Measurements from ENCODE around the gene PI3.
A peak's percentile ranks its signal among the peaks of the same experiment; 100 is the strongest.
"Not testable (repeated sequence)": the region's sequence is repeated elsewhere in the genome, so short reads cannot be mapped to it uniquely, and the experiment has no call there.

Gene PI3, protein sequence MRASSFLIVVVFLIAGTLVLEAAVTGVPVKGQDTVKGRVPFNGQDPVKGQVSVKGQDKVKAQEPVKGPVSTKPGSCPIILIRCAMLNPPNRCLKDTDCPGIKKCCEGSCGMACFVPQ

DNA sequence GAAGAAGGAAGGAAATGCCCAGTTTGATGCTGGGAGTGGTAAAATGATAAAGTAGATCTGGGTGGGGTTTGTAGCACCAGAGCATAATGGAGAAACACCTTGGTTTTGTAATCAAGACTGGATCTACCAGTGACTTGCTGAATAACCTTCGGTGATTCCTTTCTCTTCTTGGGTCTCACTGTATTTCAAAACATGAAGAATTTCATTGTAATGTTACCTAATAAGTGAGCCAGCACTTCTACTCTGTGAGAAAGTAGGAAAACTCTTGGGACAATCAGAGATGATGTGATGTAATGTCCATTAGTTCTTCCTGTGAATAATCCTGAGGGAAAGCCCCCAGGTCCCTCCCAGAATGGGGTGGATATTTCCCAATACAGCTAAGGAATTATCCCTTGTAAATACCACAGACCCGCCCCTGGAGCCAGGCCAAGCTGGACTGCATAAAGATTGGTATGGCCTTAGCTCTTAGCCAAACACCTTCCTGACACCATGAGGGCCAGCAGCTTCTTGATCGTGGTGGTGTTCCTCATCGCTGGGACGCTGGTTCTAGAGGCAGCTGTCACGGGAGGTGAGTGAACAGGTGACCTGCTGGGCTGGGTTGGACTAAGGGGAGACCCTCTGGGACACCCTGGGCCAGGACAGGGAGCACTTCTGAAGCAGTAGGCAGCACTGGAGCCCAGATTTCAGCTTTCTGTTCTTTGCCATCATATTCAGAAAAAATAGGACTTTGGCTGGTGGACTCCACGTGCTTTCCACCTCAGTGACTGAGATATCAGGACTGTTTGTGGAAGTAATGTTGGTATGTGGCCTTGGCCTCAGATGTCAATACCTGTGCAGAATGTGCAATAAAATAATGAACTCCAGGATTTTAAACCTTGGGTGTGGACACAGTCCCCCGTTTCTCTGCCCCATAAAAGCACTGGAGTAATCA lies at the start of gene PI3:
PI3 (plus strand) TSS at position 469 of the 931 bp plus-strand sequence; CDS start at position 490, 21 bp downstream.
- Mint-ChIP-seq H3K27me3 (peaks cover 34% of the 10 kb centered on the region), H3K27ac (no peak within 1 kb of the TSS), H3K36me3 (ENCODE audit: low read depth) (no peaks in the 10 kb centered on the region), H3K9me3 (peaks cover 4% of the 10 kb centered on the region), H3K4me1 (ENCODE audit: low read depth) (no peaks in the 10 kb centered on the region), H3K4me3 (no peak within 1 kb of the TSS)
- no peak for DNase-seq

DNA sequence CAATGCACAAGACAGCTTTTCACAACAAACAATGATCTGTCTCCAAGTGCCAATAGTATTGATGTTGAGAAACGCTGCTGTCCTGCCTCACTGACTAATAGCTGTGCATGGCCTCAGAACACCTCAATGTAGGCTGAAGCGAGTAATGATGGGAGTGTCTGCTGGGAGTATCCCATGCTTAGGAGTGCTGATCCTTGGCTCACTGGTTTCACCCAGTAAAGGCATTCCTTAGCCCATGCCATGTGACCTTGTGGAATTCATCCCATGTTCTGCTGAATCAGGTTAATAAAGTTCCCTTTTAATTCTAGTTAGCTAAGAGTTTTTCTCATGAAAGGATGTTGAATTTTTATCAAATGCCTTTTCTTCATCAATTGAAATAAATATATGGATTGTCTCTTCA lies 46.6 kb upstream of the PI3 start:
- Mint-ChIP-seq H3K9me3 (no peaks in the 10 kb centered on the region), H3K27me3 (peaks cover 38% of the 10 kb centered on the region), H3K27ac (no peak overlapping the region), H3K36me3 (ENCODE audit: low read depth) (no peaks in the 10 kb centered on the region), H3K4me1 (ENCODE audit: low read depth) (no peaks in the 10 kb centered on the region), H3K4me3 (no peak overlapping the region)
- DNase-seq, result no peak

DNA sequence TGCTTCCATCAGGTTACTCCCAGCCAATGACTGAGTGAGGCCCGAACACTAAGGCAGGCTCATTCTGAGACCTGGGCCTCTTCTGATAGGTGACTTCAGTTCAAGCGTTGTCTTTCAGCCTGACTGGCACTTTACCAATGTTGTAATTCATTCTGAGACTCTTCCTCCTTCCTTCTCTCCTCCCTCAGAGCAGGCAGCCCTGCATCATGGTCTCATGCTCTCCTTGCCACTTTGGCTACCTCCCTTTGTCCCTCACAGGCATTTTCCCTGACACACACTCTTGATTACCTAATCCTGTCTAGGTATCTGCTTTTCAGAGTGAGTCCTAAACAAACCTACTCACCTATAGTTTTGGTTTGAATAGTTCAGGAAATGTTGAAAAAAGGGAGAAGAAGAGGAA lies 37.8 kb upstream of the PI3 start:
- H3K9me3 Mint-ChIP-seq, result no peaks in the 10 kb centered on the region
- H3K27ac Mint-ChIP-seq, result no peak overlapping the region
- no peak for DNase-seq
- peaks cover 16% of the 10 kb centered on the region for H3K27me3 Mint-ChIP-seq
- no peaks in the 10 kb centered on the region for H3K4me1 Mint-ChIP-seq (ENCODE audit: low read depth)
- no peak overlapping the region for H3K4me3 Mint-ChIP-seq
- no peaks in the 10 kb centered on the region for H3K36me3 Mint-ChIP-seq (ENCODE audit: low read depth)

- peak; percentile 73 for DNase-seq
- Mint-ChIP-seq H3K4me3 (no peak overlapping the region), H3K27ac (no peak overlapping the region), H3K9me3 (no peaks in the 10 kb centered on the region), H3K27me3 (peaks cover 11% of the 10 kb centered on the region), H3K4me1 (ENCODE audit: low read depth) (no peaks in the 10 kb centered on the region), H3K36me3 (ENCODE audit: low read depth) (no peaks in the 10 kb centered on the region)
These were observed 36.0 kb upstream of the PI3 start for GRCh38 chr20:45138561-45139300.

DNA sequence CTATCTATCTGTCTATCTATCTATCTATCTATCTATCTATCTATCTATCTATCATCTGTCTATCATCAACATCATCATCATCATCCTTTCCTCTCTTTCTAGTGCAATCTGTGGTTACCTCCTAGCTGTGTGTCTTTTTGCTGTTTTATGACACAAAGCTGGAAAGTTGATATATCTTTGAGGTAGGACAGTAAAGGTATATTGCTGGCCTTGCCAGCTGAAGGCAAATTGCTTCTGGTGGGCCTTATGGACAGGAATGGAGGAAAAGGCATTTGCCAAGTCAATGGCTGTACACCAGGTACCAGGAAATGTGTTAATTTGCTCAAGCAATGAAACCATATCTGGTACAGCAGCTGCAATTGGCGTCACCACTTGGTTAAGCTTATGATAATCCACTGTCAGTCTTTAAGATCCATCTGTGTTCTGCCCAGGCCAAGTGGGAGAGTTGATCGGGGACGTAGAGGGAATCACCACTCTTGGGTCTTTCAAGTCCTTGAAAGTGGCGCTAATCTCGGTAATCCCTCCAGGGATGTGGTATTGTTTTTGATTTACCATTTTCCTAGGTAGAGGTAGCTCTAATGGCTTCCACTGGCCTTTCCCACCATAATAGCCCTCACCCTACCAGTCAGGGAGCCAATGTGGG lies 34.8 kb upstream of the PI3 start:
- H3K27me3 Mint-ChIP-seq, result peaks cover 10% of the 10 kb centered on the region
- H3K4me3 Mint-ChIP-seq; DNase-seq; H3K27ac Mint-ChIP-seq; H3K9me3 Mint-ChIP-seq; H3K36me3 Mint-ChIP-seq (ENCODE audit: low read depth); H3K4me1 Mint-ChIP-seq (ENCODE audit: low read depth): not testable (repeated sequence)

- no peaks in the 10 kb centered on the region for H3K36me3 Mint-ChIP-seq (ENCODE audit: low read depth)
- no peak for DNase-seq
- no peaks in the 10 kb centered on the region for H3K4me1 Mint-ChIP-seq (ENCODE audit: low read depth)
- H3K27ac Mint-ChIP-seq, result no peak overlapping the region
- peaks cover 13% of the 10 kb centered on the region for H3K27me3 Mint-ChIP-seq
- H3K9me3 Mint-ChIP-seq, result no peaks in the 10 kb centered on the region
- no peak overlapping the region for H3K4me3 Mint-ChIP-seq
These were observed 33.9 kb upstream of the PI3 start for GRCh38 chr20:45140836-45141235.

GRCh38 chr20:45149062-45149461 lies 25.6 kb upstream of the PI3 start:
- H3K36me3 Mint-ChIP-seq (ENCODE audit: low read depth), result no peaks in the 10 kb centered on the region
- H3K27ac Mint-ChIP-seq, result no peak overlapping the region
- H3K4me3 Mint-ChIP-seq, result no peak overlapping the region
- no peaks in the 10 kb centered on the region for H3K9me3 Mint-ChIP-seq
- DNase-seq, result no peak
- peaks cover 42% of the 10 kb centered on the region for H3K27me3 Mint-ChIP-seq
- no peaks in the 10 kb centered on the region for H3K4me1 Mint-ChIP-seq (ENCODE audit: low read depth)

DNA sequence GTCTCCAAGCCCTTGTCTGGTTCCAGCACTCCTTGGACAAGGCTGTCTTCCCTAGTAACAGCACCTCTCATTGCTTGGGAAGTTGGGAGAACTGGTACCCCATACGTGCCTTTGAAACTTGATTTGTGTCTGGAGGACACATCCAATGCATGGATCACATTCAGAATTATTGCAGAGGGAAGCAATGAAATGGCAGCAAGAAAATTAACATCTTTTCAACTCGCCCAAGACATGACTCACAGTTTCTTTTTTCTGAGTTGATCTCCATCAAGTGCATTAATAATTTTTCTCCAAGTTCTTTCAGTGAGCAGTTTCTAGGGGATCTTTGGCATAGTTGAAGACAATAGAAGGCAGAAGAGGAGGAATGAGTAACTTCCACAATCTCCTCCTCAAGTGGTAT lies 22.3 kb upstream of the PI3 start:
- H3K27ac Mint-ChIP-seq, result no peak overlapping the region
- no peak overlapping the region for H3K4me3 Mint-ChIP-seq
- H3K4me1 Mint-ChIP-seq (ENCODE audit: low read depth), result no peaks in the 10 kb centered on the region
- no peaks in the 10 kb centered on the region for H3K36me3 Mint-ChIP-seq (ENCODE audit: low read depth)
- no peak for DNase-seq
- peaks cover 54% of the 10 kb centered on the region for H3K27me3 Mint-ChIP-seq
- peaks cover 5% of the 10 kb centered on the region for H3K9me3 Mint-ChIP-seq

- peaks cover 57% of the 10 kb centered on the region for H3K27me3 Mint-ChIP-seq
- H3K9me3 Mint-ChIP-seq, result peaks cover 6% of the 10 kb centered on the region
- H3K27ac Mint-ChIP-seq, result no peak overlapping the region
- no peak overlapping the region for H3K4me3 Mint-ChIP-seq
- no peaks in the 10 kb centered on the region for H3K36me3 Mint-ChIP-seq (ENCODE audit: low read depth)
- no peak for DNase-seq
- no peaks in the 10 kb centered on the region for H3K4me1 Mint-ChIP-seq (ENCODE audit: low read depth)
These were observed 21.6 kb upstream of the PI3 start for GRCh38 chr20:45153147-45153546.

- Mint-ChIP-seq H3K27me3 (peaks cover 56% of the 10 kb centered on the region), H3K36me3 (ENCODE audit: low read depth) (no peaks in the 10 kb centered on the region), H3K9me3 (peaks cover 12% of the 10 kb centered on the region), H3K27ac (no peak overlapping the region), H3K4me1 (ENCODE audit: low read depth) (no peaks in the 10 kb centered on the region), H3K4me3 (no peak overlapping the region)
- DNase-seq, result no peak
These were observed 20.9 kb upstream of the PI3 start for GRCh38 chr20:45153752-45154151.

DNA sequence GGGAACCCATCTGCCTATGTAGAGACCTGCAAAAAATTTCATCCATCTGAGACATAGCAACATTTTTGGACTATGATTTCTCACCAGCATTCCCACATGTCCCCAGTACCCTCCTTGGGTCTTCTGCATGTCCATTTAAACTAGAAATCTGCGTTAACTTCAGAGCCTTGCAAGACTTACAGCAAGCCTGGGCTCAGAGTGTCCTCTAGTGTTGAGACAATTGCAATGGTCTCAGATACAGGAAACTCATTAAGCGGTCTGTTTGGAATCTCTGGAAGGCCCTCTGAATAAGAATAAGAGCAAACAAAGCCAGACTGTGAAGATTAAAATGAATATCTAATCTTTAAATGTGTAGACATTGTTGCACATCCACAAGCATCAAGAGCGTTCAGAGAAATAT lies 20.5 kb upstream of the PI3 start:
- H3K9me3 Mint-ChIP-seq, result peaks cover 16% of the 10 kb centered on the region
- no peaks in the 10 kb centered on the region for H3K4me1 Mint-ChIP-seq (ENCODE audit: low read depth)
- no peak overlapping the region for H3K27ac Mint-ChIP-seq
- H3K27me3 Mint-ChIP-seq, result peaks cover 54% of the 10 kb centered on the region
- no peak overlapping the region for H3K4me3 Mint-ChIP-seq
- DNase-seq, result no peak
- no peaks in the 10 kb centered on the region for H3K36me3 Mint-ChIP-seq (ENCODE audit: low read depth)

GRCh38 chr20:45154794-45155193 lies 19.9 kb upstream of the PI3 start:
- Mint-ChIP-seq H3K27me3 (peaks cover 49% of the 10 kb centered on the region), H3K9me3 (peaks cover 18% of the 10 kb centered on the region)
- not testable (repeated sequence) for DNase-seq; H3K36me3 Mint-ChIP-seq (ENCODE audit: low read depth); H3K4me3 Mint-ChIP-seq; H3K27ac Mint-ChIP-seq; H3K4me1 Mint-ChIP-seq (ENCODE audit: low read depth)

DNA sequence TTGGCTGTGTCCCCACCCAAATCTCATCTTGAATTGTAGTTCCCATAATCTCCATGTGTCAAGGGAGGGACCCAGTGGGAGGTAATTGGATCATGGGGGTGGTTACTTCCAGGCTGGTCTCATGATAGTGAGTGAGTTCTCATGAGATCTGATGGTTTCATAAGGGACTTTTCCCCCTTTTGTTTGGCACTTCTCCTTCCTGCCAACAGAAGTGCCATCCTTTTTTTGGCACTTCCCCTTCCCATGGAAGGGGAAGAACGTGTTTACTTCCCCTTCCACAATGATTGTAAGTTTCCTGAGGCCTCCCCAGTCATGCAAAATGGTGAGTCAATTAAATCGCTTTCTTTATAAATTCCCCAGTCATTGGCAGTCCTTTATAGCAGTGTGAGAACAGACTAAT lies 18.0 kb upstream of the PI3 start:
- no peak for DNase-seq
- Mint-ChIP-seq H3K27ac (no peak overlapping the region), H3K4me3 (no peak overlapping the region), H3K4me1 (ENCODE audit: low read depth) (no peaks in the 10 kb centered on the region), H3K36me3 (ENCODE audit: low read depth) (no peaks in the 10 kb centered on the region), H3K9me3 (peaks cover 19% of the 10 kb centered on the region), H3K27me3 (peaks cover 55% of the 10 kb centered on the region)

GRCh38 chr20:45157962-45158361 lies 16.7 kb upstream of the PI3 start:
- Mint-ChIP-seq H3K4me3 (no peak overlapping the region), H3K27ac (no peak overlapping the region), H3K9me3 (peaks cover 26% of the 10 kb centered on the region), H3K36me3 (ENCODE audit: low read depth) (no peaks in the 10 kb centered on the region), H3K27me3 (peaks cover 64% of the 10 kb centered on the region), H3K4me1 (ENCODE audit: low read depth) (no peaks in the 10 kb centered on the region)
- no peak for DNase-seq
